OCI-M1 (cell line): Measurements from ENCODE around the gene FNDC5.

Experiments used
- DNase-seq: peaks from one replicate; lab custom pipeline; 2025; lab: John Stamatoyannopoulos, UW

The FNDC5 gene

DNA sequence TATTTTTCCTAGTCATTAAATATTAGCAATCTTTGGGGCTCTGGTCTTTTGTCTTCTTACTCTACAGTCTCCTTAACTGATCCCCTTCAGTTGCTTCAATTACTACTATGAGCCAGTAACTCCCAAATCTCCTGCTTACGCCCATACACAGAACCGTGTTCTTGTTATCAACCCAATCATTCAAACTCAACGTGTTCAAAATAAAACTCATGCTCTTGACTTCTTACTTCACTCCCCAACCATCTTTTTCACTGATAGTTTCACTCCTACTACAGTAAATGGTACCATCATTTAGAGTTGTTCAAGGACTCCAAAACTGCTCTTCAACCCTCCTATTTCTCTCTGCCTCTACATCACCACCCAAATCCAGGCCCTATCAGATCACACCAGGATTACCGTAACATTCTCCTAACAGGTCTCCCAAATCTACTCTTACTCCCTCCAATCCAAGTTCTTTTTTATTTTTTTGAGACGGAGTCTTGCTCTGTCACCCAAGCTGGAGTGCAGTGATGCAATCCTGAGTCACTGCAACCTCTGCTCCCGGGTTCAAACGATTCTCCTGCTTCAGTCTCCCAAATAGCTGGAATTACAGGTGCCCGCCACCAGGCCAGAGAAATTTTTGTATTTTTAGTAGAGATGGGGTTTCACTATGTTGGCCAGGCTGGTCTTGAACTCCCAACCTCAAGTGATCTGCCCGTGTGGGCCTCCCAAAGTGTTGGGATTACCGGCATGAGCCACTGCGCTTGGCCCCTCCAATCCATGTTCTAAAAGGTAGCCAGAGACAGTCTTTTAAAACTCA, 56.6 kb downstream of the FNDC5 start:
- no peak for DNase-seq
